ENCODE measurements around the gene STXBP5. TPM values are rescaled to one million over a fixed set of nuclear protein-coding genes. Genes with fewer than 3 reads are reported as not detected.

The STXBP5 gene
- total and polyA plus RNA-seq, 2 experiments from 2014 or later: 11.1 to 30.3 TPM

DNA sequence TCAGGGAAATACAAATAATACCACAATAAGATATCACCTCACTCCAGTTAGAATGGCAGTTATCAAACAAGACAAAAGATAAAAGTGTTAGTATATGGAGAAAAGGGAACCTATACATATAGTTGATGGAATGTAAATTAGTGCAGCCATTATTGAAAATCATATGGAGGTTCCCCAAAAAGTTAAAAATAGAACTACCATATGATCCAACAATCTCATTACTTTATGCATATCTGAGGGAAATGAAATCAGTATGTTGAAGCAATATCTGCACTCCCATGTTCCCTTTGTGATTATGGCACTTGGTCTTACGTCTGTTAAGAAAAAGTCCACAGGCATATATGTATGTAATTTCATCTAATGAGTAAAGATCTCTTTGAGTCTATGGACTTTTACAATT, 96.9 kb downstream of the STXBP5 start:
- Histone ChIP-seq H2AFZ (no peak overlapping the region), H3K4me2 (no peak overlapping the region), H3K4me1 (ENCODE audit: insufficient read depth) (no peaks in the 10 kb centered on the region), H3K79me2 (no peaks in the 10 kb centered on the region), H3K9me2 (replicated peaks; ENCODE audit: insufficient read depth) (no peaks in the 10 kb centered on the region), H3K27me3 (no peaks in the 10 kb centered on the region), H3K4me3 (no peak overlapping the region), H4K20me1 (ENCODE audit: insufficient read depth, poor library complexity, severe bottlenecking) (no peaks in the 10 kb centered on the region), H3K36me3 (replicated peaks; ENCODE audit: insufficient read depth, low read depth) (no peaks in the 10 kb centered on the region), H3K9me3 (ENCODE audit: low read depth) (peaks cover 15% of the 10 kb centered on the region), H3K27ac (no peak overlapping the region)
- no peak for DNase-seq (ENCODE audit: low spot score)
- 90% methylated on average over 1 of the region's 1 CpG for WGBS (ENCODE audit: low lambda C conversion rate, missing lambda C conversion rate)
- TF ChIP-seq, protein P1, sequence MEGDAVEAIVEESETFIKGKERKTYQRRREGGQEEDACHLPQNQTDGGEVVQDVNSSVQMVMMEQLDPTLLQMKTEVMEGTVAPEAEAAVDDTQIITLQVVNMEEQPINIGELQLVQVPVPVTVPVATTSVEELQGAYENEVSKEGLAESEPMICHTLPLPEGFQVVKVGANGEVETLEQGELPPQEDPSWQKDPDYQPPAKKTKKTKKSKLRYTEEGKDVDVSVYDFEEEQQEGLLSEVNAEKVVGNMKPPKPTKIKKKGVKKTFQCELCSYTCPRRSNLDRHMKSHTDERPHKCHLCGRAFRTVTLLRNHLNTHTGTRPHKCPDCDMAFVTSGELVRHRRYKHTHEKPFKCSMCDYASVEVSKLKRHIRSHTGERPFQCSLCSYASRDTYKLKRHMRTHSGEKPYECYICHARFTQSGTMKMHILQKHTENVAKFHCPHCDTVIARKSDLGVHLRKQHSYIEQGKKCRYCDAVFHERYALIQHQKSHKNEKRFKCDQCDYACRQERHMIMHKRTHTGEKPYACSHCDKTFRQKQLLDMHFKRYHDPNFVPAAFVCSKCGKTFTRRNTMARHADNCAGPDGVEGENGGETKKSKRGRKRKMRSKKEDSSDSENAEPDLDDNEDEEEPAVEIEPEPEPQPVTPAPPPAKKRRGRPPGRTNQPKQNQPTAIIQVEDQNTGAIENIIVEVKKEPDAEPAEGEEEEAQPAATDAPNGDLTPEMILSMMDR (IDR thresholded peaks at IDR 0.05; ENCODE audit: poor library complexity): no peak
- TF ChIP-seq EZH2 (IDR thresholded peaks at IDR 0.05; ENCODE audit: borderline replicate concordance) (no peak), EZH2phosphoT487 (IDR thresholded peaks at IDR 0.05; ENCODE audit: low read depth, severe bottlenecking, unreplicated experiment) (no peak)

DNA sequence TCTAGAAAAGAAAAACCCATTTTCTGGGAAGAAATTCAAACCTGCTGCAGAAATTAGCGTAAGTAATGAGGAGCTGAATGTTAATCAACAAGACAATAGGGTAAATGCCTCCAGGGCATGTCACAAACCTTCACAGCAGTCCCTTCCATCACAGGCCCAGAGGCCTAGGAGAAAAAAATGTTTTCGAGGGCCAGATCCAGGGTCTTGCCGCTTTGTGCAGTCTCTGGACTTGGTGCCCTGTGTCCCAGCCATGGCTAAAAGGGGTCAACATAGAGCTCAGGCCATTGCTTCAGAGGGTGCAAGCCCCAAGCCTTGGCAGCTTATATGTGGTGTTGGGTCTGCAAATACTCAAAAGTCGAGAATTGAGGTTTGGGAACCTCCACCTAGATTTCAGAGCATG, 99.8 kb downstream of the STXBP5 start:
- H3K9me2 ChIP-seq (replicated peaks; ENCODE audit: insufficient read depth): no peaks in the 10 kb centered on the region
- no peak overlapping the region for H3K4me2 ChIP-seq
- H3K36me3 ChIP-seq (replicated peaks; ENCODE audit: insufficient read depth, low read depth): no peaks in the 10 kb centered on the region
- TF ChIP-seq EZH2phosphoT487 (IDR thresholded peaks at IDR 0.05; ENCODE audit: low read depth, severe bottlenecking, unreplicated experiment): no peak
- no peak for TF ChIP-seq EZH2 (IDR thresholded peaks at IDR 0.05; ENCODE audit: borderline replicate concordance)
- TF ChIP-seq, protein P1 (IDR thresholded peaks at IDR 0.05; ENCODE audit: poor library complexity): no peak
- WGBS (ENCODE audit: low lambda C conversion rate, missing lambda C conversion rate): 99% methylated on average over 4 of the region's 4 CpGs
- no peaks in the 10 kb centered on the region for H4K20me1 ChIP-seq (ENCODE audit: insufficient read depth, poor library complexity, severe bottlenecking)
- no peaks in the 10 kb centered on the region for H3K4me1 ChIP-seq (ENCODE audit: insufficient read depth)
- H2AFZ ChIP-seq: no peak overlapping the region
- no peaks in the 10 kb centered on the region for H3K27me3 ChIP-seq
- no peak overlapping the region for H3K27ac ChIP-seq
- H3K9me3 ChIP-seq (ENCODE audit: low read depth): no peaks in the 10 kb centered on the region
- DNase-seq (ENCODE audit: low spot score): no peak
- H3K4me3 ChIP-seq: no peak overlapping the region
- no peaks in the 10 kb centered on the region for H3K79me2 ChIP-seq

DNA sequence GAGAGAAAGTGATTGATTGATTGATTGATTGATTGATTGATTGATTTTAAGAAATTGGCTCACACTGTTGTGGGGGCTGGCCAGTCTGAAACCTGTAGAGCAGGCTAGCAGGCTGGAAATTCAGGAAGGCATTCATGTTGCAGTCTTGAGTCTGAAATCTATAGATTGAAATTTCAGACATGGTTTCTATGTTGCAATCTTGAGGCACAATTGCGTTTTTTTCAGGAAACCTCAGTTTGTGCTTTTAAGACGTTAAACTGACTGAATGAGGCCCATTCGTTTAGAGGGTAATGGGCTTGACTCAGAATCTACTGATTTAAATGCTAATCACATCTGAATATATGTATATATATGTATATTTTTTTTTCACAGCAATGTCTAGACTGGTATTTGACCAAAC, 106.3 kb downstream of the STXBP5 start:
- Histone ChIP-seq H3K4me2 (no peak overlapping the region), H3K4me3 (no peak overlapping the region), H3K9me3 (ENCODE audit: low read depth) (no peaks in the 10 kb centered on the region), H3K27ac (no peak overlapping the region), H3K27me3 (no peaks in the 10 kb centered on the region), H4K20me1 (ENCODE audit: insufficient read depth, poor library complexity, severe bottlenecking) (no peaks in the 10 kb centered on the region), H3K36me3 (replicated peaks; ENCODE audit: insufficient read depth, low read depth) (no peaks in the 10 kb centered on the region), H2AFZ (no peak overlapping the region), H3K79me2 (no peaks in the 10 kb centered on the region), H3K9me2 (replicated peaks; ENCODE audit: insufficient read depth) (no peaks in the 10 kb centered on the region), H3K4me1 (ENCODE audit: insufficient read depth) (no peaks in the 10 kb centered on the region)
- DNase-seq (ENCODE audit: low spot score): no peak
- WGBS (ENCODE audit: low lambda C conversion rate, missing lambda C conversion rate): 88% methylated on average over 3 of the region's 3 CpGs
- TF ChIP-seq EZH2 (IDR thresholded peaks at IDR 0.05; ENCODE audit: borderline replicate concordance) (no peak), EZH2phosphoT487 (IDR thresholded peaks at IDR 0.05; ENCODE audit: low read depth, severe bottlenecking, unreplicated experiment) (no peak)
- TF ChIP-seq, protein P1 (IDR thresholded peaks at IDR 0.05; ENCODE audit: poor library complexity): no peak

DNA sequence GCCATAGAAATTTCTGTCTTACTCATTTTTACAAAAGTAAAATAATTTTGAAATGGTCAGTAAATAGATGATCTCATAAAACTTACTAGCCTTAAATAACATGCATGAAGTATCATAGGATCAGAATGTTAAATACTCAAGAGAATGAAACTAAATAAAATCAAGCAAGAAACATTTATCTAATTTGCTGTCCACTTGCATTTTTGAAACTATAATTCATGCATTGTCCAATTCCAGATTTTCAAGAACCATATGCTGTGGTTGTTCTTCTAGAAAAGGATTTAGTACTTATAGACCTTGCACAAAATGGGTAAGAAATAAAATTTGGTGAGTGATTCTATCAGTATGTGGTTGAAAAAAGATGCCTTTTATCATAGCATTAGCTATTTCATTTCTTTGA, 107.0 kb downstream of the STXBP5 start:
- no peak overlapping the region for H3K27ac ChIP-seq
- no peak for TF ChIP-seq EZH2phosphoT487 (IDR thresholded peaks at IDR 0.05; ENCODE audit: low read depth, severe bottlenecking, unreplicated experiment)
- TF ChIP-seq, protein P1 (IDR thresholded peaks at IDR 0.05; ENCODE audit: poor library complexity): no peak
- TF ChIP-seq EZH2 (IDR thresholded peaks at IDR 0.05; ENCODE audit: borderline replicate concordance): no peak
- no peaks in the 10 kb centered on the region for H3K9me3 ChIP-seq (ENCODE audit: low read depth)
- DNase-seq (ENCODE audit: low spot score): no peak
- no peaks in the 10 kb centered on the region for H3K79me2 ChIP-seq
- no peaks in the 10 kb centered on the region for H3K9me2 ChIP-seq (replicated peaks; ENCODE audit: insufficient read depth)
- H3K36me3 ChIP-seq (replicated peaks; ENCODE audit: insufficient read depth, low read depth): no peaks in the 10 kb centered on the region
- no peak overlapping the region for H2AFZ ChIP-seq
- H3K4me3 ChIP-seq: no peak overlapping the region
- H3K4me1 ChIP-seq (ENCODE audit: insufficient read depth): no peaks in the 10 kb centered on the region
- no peak overlapping the region for H3K4me2 ChIP-seq
- H3K27me3 ChIP-seq: no peaks in the 10 kb centered on the region
- no peaks in the 10 kb centered on the region for H4K20me1 ChIP-seq (ENCODE audit: insufficient read depth, poor library complexity, severe bottlenecking)

All from hepatocyte (in vitro differentiated cells).